ENCODE data around the gene MAP3K21.

DNA sequence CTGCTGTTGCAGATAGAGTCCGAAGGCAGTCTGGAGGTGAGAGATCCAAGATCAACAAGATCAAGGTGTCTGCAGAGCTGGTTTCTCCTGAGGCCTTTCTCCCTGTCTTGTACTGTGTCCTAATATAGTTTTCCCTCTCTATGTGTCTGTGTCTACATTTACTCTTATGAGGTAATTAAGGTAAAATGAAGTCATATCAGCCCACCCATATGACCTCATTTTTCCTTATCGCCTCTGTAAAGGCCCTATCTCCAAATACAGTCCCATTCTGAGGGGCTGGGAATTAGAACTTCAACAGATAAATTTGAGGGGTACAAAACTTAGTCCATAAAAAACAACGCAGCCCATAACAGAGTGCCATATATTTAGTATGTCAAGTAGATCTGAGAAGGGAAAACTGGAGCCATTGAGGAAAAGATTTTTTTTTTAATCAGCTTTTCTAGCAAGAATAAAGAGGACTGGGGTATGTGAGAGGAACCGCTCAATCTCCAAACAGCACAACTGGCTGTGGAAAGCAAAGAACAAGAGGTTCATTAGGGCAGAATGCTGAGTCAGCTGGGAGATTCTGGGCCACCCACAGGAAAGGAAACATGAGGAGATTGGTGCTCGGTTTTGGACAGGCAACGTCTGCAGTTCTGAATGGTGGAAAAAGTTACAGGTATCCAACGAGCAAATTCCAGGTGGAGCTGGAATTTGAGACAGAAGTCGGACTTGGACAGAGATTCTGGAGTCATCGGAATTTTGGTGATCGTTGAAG lies 65.7 kb downstream of the MAP3K21 start:
- TF ChIP-seq CTCF (IDR thresholded peaks at IDR 0.05), result no peak
- no peak for TF ChIP-seq POLR2AphosphoS5 (IDR thresholded peaks at IDR 0.05; ENCODE audit: low read depth, low read length)
- TF ChIP-seq, protein P1, sequence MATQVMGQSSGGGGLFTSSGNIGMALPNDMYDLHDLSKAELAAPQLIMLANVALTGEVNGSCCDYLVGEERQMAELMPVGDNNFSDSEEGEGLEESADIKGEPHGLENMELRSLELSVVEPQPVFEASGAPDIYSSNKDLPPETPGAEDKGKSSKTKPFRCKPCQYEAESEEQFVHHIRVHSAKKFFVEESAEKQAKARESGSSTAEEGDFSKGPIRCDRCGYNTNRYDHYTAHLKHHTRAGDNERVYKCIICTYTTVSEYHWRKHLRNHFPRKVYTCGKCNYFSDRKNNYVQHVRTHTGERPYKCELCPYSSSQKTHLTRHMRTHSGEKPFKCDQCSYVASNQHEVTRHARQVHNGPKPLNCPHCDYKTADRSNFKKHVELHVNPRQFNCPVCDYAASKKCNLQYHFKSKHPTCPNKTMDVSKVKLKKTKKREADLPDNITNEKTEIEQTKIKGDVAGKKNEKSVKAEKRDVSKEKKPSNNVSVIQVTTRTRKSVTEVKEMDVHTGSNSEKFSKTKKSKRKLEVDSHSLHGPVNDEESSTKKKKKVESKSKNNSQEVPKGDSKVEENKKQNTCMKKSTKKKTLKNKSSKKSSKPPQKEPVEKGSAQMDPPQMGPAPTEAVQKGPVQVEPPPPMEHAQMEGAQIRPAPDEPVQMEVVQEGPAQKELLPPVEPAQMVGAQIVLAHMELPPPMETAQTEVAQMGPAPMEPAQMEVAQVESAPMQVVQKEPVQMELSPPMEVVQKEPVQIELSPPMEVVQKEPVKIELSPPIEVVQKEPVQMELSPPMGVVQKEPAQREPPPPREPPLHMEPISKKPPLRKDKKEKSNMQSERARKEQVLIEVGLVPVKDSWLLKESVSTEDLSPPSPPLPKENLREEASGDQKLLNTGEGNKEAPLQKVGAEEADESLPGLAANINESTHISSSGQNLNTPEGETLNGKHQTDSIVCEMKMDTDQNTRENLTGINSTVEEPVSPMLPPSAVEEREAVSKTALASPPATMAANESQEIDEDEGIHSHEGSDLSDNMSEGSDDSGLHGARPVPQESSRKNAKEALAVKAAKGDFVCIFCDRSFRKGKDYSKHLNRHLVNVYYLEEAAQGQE (IDR thresholded peaks at IDR 0.05; ENCODE audit: low read depth, low read length), result no peak
- TF ChIP-seq SIN3A (IDR thresholded peaks at IDR 0.05; ENCODE audit: borderline replicate concordance, low read depth, low read length), result no peak
- TF ChIP-seq TAF1 (IDR thresholded peaks at IDR 0.05; ENCODE audit: borderline replicate concordance, low read depth, low read length), result no peak
- no peak for TF ChIP-seq EP300 (IDR thresholded peaks at IDR 0.05; ENCODE audit: borderline replicate concordance in 1 of 2, low read depth in 1 of 2, low read length in 1 of 2)

Measured in SK-N-SH (cell line).